ENCODE results near the gene WNK3. TPM values are rescaled to one million over a fixed set of nuclear protein-coding genes. Genes with fewer than 3 reads are reported as not detected.

Gene WNK3
- total and polyA plus RNA-seq, 2 of the 13 experiments (the other 11 are each of a cell fraction or from before 2014, with no cell fraction given) = 0.12 to 0.62 TPM

DNA sequence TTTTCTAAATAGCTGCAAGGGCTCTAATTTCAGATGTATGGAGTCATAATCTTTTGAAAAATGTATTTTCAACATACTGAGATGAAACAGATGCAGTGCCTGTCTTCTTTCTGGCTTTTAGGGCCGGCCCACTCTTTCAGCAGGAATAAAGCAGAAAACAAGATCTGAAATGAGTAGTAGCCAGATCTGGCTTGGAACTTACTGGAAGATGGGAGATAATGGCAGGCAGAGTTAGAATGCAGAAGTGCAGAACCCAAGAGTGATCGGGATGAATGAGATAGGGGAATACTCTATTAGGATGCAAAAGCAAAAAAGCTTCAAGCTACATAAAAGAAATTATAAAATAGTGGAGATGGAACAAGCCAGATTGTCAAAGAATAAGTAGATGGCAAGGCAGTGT, 173.4 kb downstream of the WNK3 start:
- FAIRE-seq (no peak), DNase-seq (ENCODE audit: low spot score) (no peak), ATAC-seq (no peak)
- ChIA-PET POLR2A (no interaction called here), CTCF (ENCODE audit: low intra/inter-chr PET ratio, low total read pairs) (no interaction called here)
- H2AFZ ChIP-seq (ENCODE audit: low read length) = no peak overlapping the region
- H3K27ac ChIP-seq (ENCODE audit: extremely low read length, insufficient read depth, low read length) = no peak overlapping the region
- no peak overlapping the region for H3K4me2 ChIP-seq (ENCODE audit: low read depth, low read length)
- no peaks in the 10 kb centered on the region for H3K9me3 ChIP-seq (ENCODE audit: low read length)
- no peak overlapping the region for H3K4me3 ChIP-seq (replicated peaks in 1 of 3; ENCODE audit: insufficient read depth in 1 of 3, low read depth in 2 of 3, low read length in 3 of 3)
- 100% methylated on average over 2 of the region's 2 CpGs for WGBS (ENCODE audit: low lambda C conversion rate)
- BruUV-seq (replicated peaks) = no TSS peak
- in situ Hi-C loops (cut with HindIII; ENCODE audit: extremely low pct_ligation_motif_present, low pct_unique_long_range_greater_than_20kb) = loop anchor here (5.0 kb wide), 1 partner anchor 137 kb away; no protein-coding TSS in a partner anchor
- H3K27me3 ChIP-seq (ENCODE audit: control insufficient read depth in 1 of 2, insufficient read depth in 2 of 2, low read length in 2 of 2) = no peaks in the 10 kb centered on the region
- intact Hi-C loops (cut with micrococcal nuclease; ENCODE audit: unreplicated experiment) = loop anchor here (10.0 kb wide), 1 partner anchor 140 kb away; the partner anchor contains the start of gene PHF8
- H4K20me1 ChIP-seq (ENCODE audit: insufficient read depth, low read length) = peaks cover 12% of the 10 kb centered on the region
- peaks cover 26% of the 10 kb centered on the region for H3K4me1 ChIP-seq (ENCODE audit: insufficient read depth, low read length)
- H3K36me3 ChIP-seq (replicated peaks in 1 of 2; ENCODE audit: control insufficient read depth in 1 of 2, insufficient read depth in 2 of 2, low read length in 2 of 2) = no peaks in the 10 kb centered on the region
- H3K9ac ChIP-seq (ENCODE audit: insufficient read depth, low read depth, low read length) = no peak overlapping the region
- no peak for TF ChIP-seq NR3C1 (CRISPR knock-in tag; IDR thresholded peaks at IDR 0.05)
- TF ChIP-seq, protein P1, sequence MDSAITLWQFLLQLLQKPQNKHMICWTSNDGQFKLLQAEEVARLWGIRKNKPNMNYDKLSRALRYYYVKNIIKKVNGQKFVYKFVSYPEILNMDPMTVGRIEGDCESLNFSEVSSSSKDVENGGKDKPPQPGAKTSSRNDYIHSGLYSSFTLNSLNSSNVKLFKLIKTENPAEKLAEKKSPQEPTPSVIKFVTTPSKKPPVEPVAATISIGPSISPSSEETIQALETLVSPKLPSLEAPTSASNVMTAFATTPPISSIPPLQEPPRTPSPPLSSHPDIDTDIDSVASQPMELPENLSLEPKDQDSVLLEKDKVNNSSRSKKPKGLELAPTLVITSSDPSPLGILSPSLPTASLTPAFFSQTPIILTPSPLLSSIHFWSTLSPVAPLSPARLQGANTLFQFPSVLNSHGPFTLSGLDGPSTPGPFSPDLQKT (CRISPR knock-in tag; IDR thresholded peaks at IDR 0.05; ENCODE audit: borderline replicate concordance) = no peak
- TF ChIP-seq KLF11 (CRISPR knock-in tag; IDR thresholded peaks at IDR 0.05) = no peak
- no peak for TF ChIP-seq ZNF44 (CRISPR knock-in tag; IDR thresholded peaks at IDR 0.05)
- no peak for TF ChIP-seq BRD4 (CRISPR knock-in tag; IDR thresholded peaks at IDR 0.05)
- TF ChIP-seq, protein P2, sequence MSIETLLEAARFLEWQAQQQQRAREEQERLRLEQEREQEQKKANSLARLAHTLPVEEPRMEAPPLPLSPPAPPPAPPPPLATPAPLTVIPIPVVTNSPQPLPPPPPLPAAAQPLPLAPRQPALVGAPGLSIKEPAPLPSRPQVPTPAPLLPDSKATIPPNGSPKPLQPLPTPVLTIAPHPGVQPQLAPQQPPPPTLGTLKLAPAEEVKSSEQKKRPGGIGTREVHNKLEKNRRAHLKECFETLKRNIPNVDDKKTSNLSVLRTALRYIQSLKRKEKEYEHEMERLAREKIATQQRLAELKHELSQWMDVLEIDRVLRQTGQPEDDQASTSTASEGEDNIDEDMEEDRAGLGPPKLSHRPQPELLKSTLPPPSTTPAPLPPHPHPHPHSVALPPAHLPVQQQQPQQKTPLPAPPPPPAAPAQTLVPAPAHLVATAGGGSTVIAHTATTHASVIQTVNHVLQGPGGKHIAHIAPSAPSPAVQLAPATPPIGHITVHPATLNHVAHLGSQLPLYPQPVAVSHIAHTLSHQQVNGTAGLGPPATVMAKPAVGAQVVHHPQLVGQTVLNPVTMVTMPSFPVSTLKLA (IDR thresholded peaks at IDR 0.05) = no peak
- TF ChIP-seq, protein P3, sequence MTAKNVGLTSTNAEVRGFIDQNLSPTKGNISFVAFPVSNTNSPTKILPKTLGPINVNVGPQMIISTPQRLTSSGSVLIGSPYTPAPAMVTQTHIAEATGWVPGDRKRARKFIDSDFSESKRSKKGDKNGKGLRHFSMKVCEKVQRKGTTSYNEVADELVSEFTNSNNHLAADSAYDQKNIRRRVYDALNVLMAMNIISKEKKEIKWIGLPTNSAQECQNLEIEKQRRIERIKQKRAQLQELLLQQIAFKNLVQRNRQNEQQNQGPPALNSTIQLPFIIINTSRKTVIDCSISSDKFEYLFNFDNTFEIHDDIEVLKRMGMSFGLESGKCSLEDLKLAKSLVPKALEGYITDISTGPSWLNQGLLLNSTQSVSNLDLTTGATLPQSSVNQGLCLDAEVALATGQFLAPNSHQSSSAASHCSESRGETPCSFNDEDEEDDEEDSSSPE (CRISPR knock-in tag; IDR thresholded peaks at IDR 0.05) = no peak
- TF ChIP-seq ZMAT3 (CRISPR knock-in tag; conservative IDR thresholded peaks at IDR 0.05) = no peak
- no peak for TF ChIP-seq HDAC1 (CRISPR knock-in tag; IDR thresholded peaks at IDR 0.05)
- no peak for TF ChIP-seq SETDB1 (CRISPR knock-in tag; IDR thresholded peaks at IDR 0.05; ENCODE audit: borderline replicate concordance)
- TF ChIP-seq, protein P4, sequence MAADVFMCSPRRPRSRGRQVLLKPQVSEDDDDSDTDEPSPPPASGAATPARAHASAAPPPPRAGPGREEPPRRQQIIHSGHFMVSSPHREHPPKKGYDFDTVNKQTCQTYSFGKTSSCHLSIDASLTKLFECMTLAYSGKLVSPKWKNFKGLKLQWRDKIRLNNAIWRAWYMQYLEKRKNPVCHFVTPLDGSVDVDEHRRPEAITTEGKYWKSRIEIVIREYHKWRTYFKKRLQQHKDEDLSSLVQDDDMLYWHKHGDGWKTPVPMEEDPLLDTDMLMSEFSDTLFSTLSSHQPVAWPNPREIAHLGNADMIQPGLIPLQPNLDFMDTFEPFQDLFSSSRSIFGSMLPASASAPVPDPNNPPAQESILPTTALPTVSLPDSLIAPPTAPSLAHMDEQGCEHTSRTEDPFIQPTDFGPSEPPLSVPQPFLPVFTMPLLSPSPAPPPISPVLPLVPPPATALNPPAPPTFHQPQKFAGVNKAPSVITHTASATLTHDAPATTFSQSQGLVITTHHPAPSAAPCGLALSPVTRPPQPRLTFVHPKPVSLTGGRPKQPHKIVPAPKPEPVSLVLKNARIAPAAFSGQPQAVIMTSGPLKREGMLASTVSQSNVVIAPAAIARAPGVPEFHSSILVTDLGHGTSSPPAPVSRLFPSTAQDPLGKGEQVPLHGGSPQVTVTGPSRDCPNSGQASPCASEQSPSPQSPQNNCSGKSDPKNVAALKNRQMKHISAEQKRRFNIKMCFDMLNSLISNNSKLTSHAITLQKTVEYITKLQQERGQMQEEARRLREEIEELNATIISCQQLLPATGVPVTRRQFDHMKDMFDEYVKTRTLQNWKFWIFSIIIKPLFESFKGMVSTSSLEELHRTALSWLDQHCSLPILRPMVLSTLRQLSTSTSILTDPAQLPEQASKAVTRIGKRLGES (CRISPR knock-in tag; IDR thresholded peaks at IDR 0.05; ENCODE audit: borderline replicate concordance) = no peak
- TF ChIP-seq ZNF296 (CRISPR knock-in tag; conservative IDR thresholded peaks at IDR 0.05) = no peak
- TF ChIP-seq, protein P5, sequence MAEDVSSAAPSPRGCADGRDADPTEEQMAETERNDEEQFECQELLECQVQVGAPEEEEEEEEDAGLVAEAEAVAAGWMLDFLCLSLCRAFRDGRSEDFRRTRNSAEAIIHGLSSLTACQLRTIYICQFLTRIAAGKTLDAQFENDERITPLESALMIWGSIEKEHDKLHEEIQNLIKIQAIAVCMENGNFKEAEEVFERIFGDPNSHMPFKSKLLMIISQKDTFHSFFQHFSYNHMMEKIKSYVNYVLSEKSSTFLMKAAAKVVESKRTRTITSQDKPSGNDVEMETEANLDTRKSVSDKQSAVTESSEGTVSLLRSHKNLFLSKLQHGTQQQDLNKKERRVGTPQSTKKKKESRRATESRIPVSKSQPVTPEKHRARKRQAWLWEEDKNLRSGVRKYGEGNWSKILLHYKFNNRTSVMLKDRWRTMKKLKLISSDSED (CRISPR knock-in tag; IDR thresholded peaks at IDR 0.05) = no peak
- TF ChIP-seq GFI1 (CRISPR knock-in tag; IDR thresholded peaks at IDR 0.05; ENCODE audit: borderline replicate concordance) = no peak
- peaks cover 31% of the 10 kb centered on the region for H3K79me2 ChIP-seq (ENCODE audit: insufficient read depth, low read length)
